ENCODE data around the gene PDE4B.

Gene PDE4B

DNA sequence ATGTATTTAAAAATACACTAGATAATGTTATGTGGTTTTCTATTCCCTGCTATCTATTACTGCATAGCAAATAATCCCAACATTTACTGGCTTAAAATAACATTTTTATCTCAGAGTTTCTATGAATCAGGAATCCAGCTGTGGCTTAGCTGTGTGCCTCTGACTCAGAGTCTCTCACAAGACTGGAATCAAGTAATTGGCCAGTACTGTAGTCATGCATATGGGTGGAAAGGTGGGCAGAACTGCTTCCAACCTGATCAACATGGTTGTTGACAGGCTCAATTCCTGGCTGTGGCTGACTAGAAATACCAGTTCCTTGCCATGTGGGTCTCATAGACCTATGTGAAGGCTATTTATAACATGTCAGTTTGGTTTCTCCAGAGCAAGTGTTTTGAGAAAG is 131.8 kb downstream of the PDE4B start:
- no peaks in the 10 kb centered on the region for H3K4me1 Mint-ChIP-seq (ENCODE audit: low read depth)
- H3K4me3 Mint-ChIP-seq, result no peak overlapping the region
- H3K9me3 Mint-ChIP-seq, result peaks cover 7% of the 10 kb centered on the region
- no peak overlapping the region for H3K27ac Mint-ChIP-seq
- H3K36me3 Mint-ChIP-seq (ENCODE audit: low read depth), result no peaks in the 10 kb centered on the region
- no peaks in the 10 kb centered on the region for H3K27me3 Mint-ChIP-seq
- intact Hi-C loops (cut with micrococcal nuclease), result no loop called here

DNA sequence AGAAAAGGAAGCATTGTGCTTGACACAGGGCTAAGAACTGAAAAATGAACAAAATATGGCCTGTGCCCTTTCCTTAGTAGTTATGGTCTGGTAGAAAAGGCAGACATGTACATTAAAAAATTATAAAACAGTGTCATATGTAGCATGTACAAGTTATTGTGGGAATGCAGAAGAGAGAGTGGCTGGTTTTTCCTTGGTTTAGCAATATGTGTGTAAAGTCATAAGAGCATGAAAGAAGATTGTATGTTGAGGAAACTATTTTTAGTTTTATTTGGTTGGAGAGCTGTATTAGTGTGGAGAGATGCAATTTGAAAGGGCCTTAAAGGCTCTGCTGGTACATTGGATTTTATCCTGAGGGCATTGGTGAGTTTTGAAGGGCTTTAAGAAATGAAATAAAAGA is 145.8 kb downstream of the PDE4B start:
- Mint-ChIP-seq H3K27me3 (no peaks in the 10 kb centered on the region), H3K4me1 (ENCODE audit: low read depth) (peaks cover 9% of the 10 kb centered on the region), H3K9me3 (no peaks in the 10 kb centered on the region), H3K36me3 (ENCODE audit: low read depth) (no peaks in the 10 kb centered on the region), H3K4me3 (no peak overlapping the region), H3K27ac (no peak overlapping the region)
- intact Hi-C loops (cut with micrococcal nuclease), result no loop called here

DNA sequence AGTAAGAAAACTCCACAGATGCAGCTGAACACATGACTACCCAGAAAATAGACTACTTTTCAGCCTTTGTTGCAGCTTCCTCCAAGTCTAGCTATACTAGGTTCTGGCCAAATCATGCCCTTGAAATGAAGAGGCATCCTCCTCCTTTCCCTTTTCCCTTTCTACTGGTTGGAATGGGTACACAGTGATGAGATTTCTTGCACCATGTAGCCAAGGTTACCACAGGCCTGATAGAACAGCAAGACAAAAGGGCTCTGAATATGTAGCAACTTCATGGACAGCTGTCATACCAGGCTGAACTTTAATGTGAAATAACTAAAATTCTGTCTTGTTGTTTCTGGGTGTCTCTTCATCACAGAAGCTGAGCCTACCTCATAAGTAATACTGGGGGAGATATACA is 146.5 kb downstream of the PDE4B start:
- peaks cover 9% of the 10 kb centered on the region for H3K4me1 Mint-ChIP-seq (ENCODE audit: low read depth)
- no peaks in the 10 kb centered on the region for H3K36me3 Mint-ChIP-seq (ENCODE audit: low read depth)
- no peak overlapping the region for H3K27ac Mint-ChIP-seq
- H3K27me3 Mint-ChIP-seq, result no peaks in the 10 kb centered on the region
- H3K4me3 Mint-ChIP-seq, result no peak overlapping the region
- H3K9me3 Mint-ChIP-seq, result no peaks in the 10 kb centered on the region
- intact Hi-C loops (cut with micrococcal nuclease), result no loop called here

DNA sequence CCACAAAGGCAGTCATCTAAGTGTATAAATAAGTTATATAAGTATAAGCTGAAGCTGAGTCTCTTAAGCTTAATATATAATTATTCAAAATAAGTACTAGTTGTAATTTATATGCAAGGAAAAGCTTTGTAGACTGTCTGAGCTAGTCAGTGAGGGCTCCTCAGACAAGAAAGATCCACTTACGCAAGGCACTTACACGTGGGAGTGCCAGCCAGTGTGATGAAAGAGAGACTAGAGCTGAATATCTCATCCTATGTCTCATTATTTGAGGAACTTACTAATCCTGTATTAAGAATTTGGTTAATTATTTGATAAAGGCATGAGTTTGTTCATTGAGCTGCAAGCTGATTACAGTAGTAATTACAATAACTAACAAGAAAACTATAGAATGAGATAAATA is 146.9 kb downstream of the PDE4B start:
- no peaks in the 10 kb centered on the region for H3K36me3 Mint-ChIP-seq (ENCODE audit: low read depth)
- no peaks in the 10 kb centered on the region for H3K9me3 Mint-ChIP-seq
- no peak overlapping the region for H3K4me3 Mint-ChIP-seq
- H3K4me1 Mint-ChIP-seq (ENCODE audit: low read depth), result peaks cover 9% of the 10 kb centered on the region
- no peak overlapping the region for H3K27ac Mint-ChIP-seq
- intact Hi-C loops (cut with micrococcal nuclease), result no loop called here
- H3K27me3 Mint-ChIP-seq, result no peaks in the 10 kb centered on the region

DNA sequence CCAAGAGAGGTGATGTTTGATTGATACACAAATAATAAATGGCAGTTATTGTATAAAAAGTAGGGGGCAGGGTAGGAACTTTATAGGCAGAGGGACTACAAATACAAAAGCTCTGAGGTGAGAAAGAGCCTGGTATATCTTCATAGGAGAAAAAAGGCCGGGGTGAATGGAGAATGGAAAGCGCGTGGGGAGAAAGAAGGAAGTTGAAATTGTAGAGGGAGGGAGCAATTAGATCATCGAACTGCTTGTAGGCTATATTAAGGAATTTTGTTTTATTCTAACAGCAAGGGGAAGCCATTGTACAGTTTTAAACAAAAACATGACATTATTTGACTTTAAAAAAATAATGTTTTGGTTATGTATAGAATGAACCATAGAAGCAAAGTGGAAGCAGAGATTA is 147.4 kb downstream of the PDE4B start:
- H3K4me1 Mint-ChIP-seq (ENCODE audit: low read depth), result peaks cover 9% of the 10 kb centered on the region
- no peaks in the 10 kb centered on the region for H3K9me3 Mint-ChIP-seq
- no peaks in the 10 kb centered on the region for H3K36me3 Mint-ChIP-seq (ENCODE audit: low read depth)

DNA sequence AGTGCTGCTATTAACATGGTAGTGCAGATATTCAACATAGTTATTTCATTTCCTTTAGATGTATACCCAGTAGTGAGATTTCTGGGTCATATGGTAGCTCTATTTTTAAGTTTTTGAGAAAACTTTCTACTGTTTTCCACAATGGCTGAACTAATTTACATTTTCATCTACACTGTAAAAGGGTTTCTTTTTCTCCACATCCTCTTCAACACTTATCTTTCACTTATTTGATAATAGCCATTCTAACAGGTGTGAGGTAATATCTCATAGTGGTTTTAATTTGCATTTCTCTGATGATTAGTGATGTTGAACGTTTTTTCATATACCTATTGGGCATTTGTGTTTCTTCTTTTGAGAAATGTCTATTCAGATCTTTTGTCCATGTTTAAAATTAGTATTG is 149.8 kb downstream of the PDE4B start:
- H3K27ac Mint-ChIP-seq, result no peak overlapping the region
- H3K9me3 Mint-ChIP-seq, result no peaks in the 10 kb centered on the region
- intact Hi-C loops (cut with micrococcal nuclease), result no loop called here
- no peaks in the 10 kb centered on the region for H3K27me3 Mint-ChIP-seq
- peaks cover 9% of the 10 kb centered on the region for H3K4me1 Mint-ChIP-seq (ENCODE audit: low read depth)
- no peak overlapping the region for H3K4me3 Mint-ChIP-seq
- H3K36me3 Mint-ChIP-seq (ENCODE audit: low read depth), result no peaks in the 10 kb centered on the region

More for the DNA sequence above, 147.4 kb downstream of the PDE4B start:
- intact Hi-C loops (cut with micrococcal nuclease), result no loop called here
- H3K27ac Mint-ChIP-seq, result no peak overlapping the region
- H3K27me3 Mint-ChIP-seq, result no peaks in the 10 kb centered on the region
- H3K4me3 Mint-ChIP-seq, result no peak overlapping the region

DNA sequence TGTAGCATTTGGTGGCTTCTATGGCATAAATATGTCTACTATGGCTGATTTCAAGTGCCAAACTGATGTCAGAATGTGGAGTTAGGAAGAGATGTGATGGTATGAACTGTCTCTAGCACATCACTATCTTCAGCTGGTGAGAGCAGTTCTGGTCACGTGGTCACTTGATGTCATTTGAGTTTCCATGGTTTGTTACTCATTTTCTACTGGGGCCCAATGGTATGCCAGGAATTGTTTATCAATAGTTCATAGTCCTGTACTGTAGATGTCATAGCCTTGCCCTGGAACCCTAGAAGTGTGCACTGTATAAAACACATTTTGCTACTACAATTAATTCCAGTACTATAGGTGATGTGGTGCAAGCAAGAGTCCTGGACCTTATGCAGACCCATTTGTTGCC is 153.7 kb downstream of the PDE4B start:
- Mint-ChIP-seq H3K27ac (no peak overlapping the region), H3K4me1 (ENCODE audit: low read depth) (peaks cover 7% of the 10 kb centered on the region), H3K9me3 (no peaks in the 10 kb centered on the region), H3K36me3 (ENCODE audit: low read depth) (no peaks in the 10 kb centered on the region), H3K4me3 (no peak overlapping the region), H3K27me3 (no peaks in the 10 kb centered on the region)
- intact Hi-C loops (cut with micrococcal nuclease), result no loop called here

DNA sequence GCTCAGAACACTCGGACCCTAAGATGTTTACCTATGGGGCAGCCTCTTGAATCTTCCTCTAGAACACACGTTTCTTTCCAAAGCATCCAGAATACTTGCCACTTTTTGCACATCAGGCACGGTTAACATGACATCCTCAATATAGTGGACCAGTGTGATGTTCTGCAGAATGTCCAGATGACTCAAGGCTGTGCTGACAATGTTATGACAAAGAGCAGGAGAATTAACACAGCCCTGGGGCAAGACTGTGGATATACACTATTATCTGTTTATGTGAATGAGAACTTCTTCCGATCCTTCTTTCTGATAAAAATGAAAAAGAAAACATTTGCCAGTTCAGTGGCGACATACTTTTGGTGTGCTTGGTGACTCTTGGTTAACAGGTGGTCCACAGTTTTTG is 154.3 kb downstream of the PDE4B start:
- Mint-ChIP-seq H3K27ac (no peak overlapping the region), H3K36me3 (ENCODE audit: low read depth) (no peaks in the 10 kb centered on the region), H3K9me3 (no peaks in the 10 kb centered on the region), H3K4me1 (ENCODE audit: low read depth) (peaks cover 7% of the 10 kb centered on the region), H3K4me3 (no peak overlapping the region), H3K27me3 (no peaks in the 10 kb centered on the region)
- intact Hi-C loops (cut with micrococcal nuclease), result no loop called here

DNA sequence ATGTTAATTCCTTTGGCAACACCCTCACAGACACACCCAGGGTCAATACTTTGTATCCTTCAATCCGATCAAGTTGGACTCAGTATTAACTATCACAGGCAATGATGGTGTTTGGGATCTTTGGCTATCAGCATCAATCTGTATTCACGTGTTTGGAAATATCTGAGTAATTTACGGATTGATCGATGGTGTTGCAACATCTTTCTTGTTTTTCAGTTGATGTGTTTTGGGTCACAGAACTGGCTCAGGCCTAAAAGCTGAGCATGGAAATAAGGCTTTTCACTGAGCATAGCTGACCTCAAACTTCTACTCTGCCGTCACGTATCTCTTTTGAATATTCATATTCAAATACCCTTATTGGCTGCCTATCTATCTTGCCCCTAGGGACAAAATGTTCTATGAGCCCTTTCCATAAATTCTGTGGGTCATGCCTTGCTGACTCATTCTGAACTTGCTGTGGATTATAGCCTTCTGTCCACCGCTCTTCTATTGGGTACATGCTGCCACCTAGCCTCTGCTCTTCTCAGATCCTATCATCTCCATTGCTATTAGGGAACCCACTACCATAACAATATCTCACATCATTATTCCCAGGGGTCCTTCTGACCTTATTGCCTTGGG is 156.0 kb downstream of the PDE4B start:
- H3K27ac Mint-ChIP-seq, result no peak overlapping the region
- H3K36me3 Mint-ChIP-seq (ENCODE audit: low read depth), result no peaks in the 10 kb centered on the region
- no peaks in the 10 kb centered on the region for H3K27me3 Mint-ChIP-seq
- no peaks in the 10 kb centered on the region for H3K9me3 Mint-ChIP-seq
- intact Hi-C loops (cut with micrococcal nuclease), result no loop called here
- peaks cover 7% of the 10 kb centered on the region for H3K4me1 Mint-ChIP-seq (ENCODE audit: low read depth)
- H3K4me3 Mint-ChIP-seq, result no peak overlapping the region

DNA sequence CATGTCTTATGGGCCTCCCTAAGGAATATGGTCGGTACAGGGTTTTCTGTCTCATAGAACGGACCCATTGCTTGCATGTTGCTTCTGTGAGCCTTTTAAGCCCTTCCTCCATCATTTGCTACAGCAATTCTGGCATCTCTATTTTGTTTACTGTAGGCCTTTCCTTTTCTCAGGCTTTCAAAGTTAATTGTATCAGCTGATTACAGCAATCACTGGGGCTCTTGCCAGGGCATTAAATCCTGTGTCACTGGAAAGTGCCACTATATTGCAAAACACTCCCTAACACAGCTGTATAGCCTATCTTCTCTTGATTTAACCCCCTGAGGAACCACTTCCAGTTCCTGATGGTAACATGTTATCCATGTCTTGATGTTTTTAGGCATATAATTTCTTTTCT is 156.5 kb downstream of the PDE4B start:
- no peaks in the 10 kb centered on the region for H3K27me3 Mint-ChIP-seq
- H3K9me3 Mint-ChIP-seq, result no peaks in the 10 kb centered on the region
- H3K4me3 Mint-ChIP-seq, result no peak overlapping the region
- no peak overlapping the region for H3K27ac Mint-ChIP-seq
- no peaks in the 10 kb centered on the region for H3K36me3 Mint-ChIP-seq (ENCODE audit: low read depth)
- H3K4me1 Mint-ChIP-seq (ENCODE audit: low read depth), result peaks cover 7% of the 10 kb centered on the region
- intact Hi-C loops (cut with micrococcal nuclease), result no loop called here

DNA sequence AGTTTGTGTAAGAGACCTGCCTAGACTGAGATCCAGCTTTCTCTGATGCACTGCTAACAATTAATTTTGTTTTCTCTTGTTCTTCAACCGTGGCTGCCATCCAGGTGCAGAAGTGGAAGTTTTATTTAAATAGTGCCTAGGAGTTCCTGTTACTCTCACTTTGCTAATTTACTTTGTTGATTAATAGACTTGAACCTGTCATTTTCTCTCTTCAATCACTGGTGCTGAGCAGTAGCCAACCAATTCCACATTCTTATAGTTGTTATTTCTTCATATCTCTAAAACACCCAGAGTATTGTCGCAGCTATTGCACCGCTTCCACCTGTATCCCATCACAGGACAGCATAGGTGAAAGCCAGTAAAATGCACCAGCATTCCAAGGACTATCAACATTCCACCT is 157.2 kb downstream of the PDE4B start:
- no peak overlapping the region for H3K4me3 Mint-ChIP-seq
- H3K27me3 Mint-ChIP-seq, result no peaks in the 10 kb centered on the region
- H3K9me3 Mint-ChIP-seq, result no peaks in the 10 kb centered on the region
- intact Hi-C loops (cut with micrococcal nuclease), result no loop called here
- peaks cover 7% of the 10 kb centered on the region for H3K4me1 Mint-ChIP-seq (ENCODE audit: low read depth)
- no peak overlapping the region for H3K27ac Mint-ChIP-seq
- H3K36me3 Mint-ChIP-seq (ENCODE audit: low read depth), result no peaks in the 10 kb centered on the region

DNA sequence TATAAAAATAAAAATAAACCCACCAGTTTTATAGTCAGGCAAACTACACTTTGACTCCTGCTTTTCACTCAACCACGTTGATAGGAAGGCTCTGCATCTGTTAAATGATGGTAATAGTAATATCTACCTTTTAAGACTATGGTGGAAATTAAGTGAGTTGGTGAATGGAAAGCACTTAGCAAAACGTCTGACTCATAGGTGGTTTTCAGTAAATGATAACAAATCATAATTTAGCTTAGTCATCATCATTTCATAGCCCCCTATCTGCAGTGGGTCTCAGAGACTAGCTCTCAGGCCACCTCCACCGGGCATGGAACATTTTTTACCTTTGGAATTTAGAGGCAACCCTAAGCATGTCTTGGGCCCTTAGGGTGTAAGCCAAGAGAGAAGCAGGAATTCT is 160.0 kb downstream of the PDE4B start:
- intact Hi-C loops (cut with micrococcal nuclease), result no loop called here
- Mint-ChIP-seq H3K36me3 (ENCODE audit: low read depth) (no peaks in the 10 kb centered on the region), H3K4me3 (no peak overlapping the region), H3K4me1 (ENCODE audit: low read depth) (peaks cover 7% of the 10 kb centered on the region), H3K27ac (no peak overlapping the region), H3K27me3 (no peaks in the 10 kb centered on the region), H3K9me3 (no peaks in the 10 kb centered on the region)

DNA sequence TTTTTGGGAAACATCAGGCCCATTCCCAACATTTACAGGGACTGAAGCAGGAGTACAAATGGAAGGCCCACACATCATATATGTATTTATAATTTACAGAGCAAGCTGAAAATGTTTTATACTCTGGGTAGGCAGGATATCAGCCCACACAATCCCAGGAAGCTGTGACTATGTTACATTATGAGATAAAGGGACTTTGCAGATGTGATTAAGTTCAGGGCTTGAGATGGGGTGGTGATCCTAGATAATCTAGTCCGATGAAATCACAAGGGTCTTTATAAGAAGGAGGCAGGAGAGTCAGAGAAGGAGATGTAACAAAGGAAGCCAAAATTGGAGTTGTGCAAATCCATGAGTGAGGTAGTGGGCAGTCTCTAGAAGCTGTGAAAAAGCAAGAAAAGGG is 160.5 kb downstream of the PDE4B start:
- no peak overlapping the region for H3K4me3 Mint-ChIP-seq
- intact Hi-C loops (cut with micrococcal nuclease), result no loop called here
- H3K27me3 Mint-ChIP-seq, result no peaks in the 10 kb centered on the region
- H3K27ac Mint-ChIP-seq, result no peak overlapping the region
- no peaks in the 10 kb centered on the region for H3K36me3 Mint-ChIP-seq (ENCODE audit: low read depth)
- H3K4me1 Mint-ChIP-seq (ENCODE audit: low read depth), result peaks cover 7% of the 10 kb centered on the region
- H3K9me3 Mint-ChIP-seq, result no peaks in the 10 kb centered on the region

DNA sequence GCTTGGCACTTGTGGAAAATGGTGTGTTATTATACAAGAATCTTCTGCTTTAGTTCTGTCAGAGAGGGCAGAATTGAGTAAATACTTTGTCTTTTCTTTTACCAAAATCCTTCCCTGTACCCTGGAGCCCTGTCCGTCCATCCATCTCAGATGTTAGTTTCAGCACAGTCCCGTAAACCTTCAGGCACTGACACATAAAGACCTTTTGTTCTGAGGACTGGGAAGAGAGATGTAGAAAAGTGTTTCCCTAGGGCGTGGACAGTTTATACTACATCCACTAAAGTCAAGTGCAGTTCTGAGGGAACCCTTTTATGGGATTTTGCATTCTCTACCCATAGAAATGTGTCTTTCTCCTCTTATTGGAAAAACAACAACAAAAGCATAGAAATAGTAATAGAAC is 162.4 kb downstream of the PDE4B start:
- Mint-ChIP-seq H3K4me1 (ENCODE audit: low read depth) (peaks cover 3% of the 10 kb centered on the region), H3K27ac (no peak overlapping the region)

DNA sequence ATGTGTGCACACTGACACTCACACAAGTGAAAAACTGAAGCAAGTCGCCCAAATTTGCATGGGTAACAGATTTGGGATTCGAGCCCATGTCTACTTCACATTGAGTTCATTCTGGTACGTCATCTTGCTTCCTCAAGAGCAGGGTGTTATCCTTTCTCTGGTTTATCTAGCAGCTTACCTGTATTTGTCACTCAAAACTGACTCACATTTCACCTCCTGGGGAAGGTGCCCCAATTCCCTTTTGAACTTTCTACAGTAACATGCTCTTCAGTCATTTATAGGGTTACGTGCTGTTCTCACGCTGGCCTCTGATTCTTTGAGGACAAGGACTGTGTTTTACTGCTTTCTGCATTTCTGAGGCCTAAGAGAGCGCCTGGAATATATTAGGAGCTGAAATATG is 162.8 kb downstream of the PDE4B start:
- H3K4me1 Mint-ChIP-seq (ENCODE audit: low read depth), result peaks cover 6% of the 10 kb centered on the region

More for the DNA sequence above, 162.4 kb downstream of the PDE4B start:
- no peaks in the 10 kb centered on the region for H3K9me3 Mint-ChIP-seq
- intact Hi-C loops (cut with micrococcal nuclease), result no loop called here
- H3K36me3 Mint-ChIP-seq (ENCODE audit: low read depth), result no peaks in the 10 kb centered on the region
- no peaks in the 10 kb centered on the region for H3K27me3 Mint-ChIP-seq
- no peak overlapping the region for H3K4me3 Mint-ChIP-seq

More for the DNA sequence above, 162.8 kb downstream of the PDE4B start:
- H3K27me3 Mint-ChIP-seq, result no peaks in the 10 kb centered on the region
- H3K4me3 Mint-ChIP-seq, result no peak overlapping the region
- intact Hi-C loops (cut with micrococcal nuclease), result no loop called here
- H3K27ac Mint-ChIP-seq, result no peak overlapping the region
- no peaks in the 10 kb centered on the region for H3K36me3 Mint-ChIP-seq (ENCODE audit: low read depth)
- no peaks in the 10 kb centered on the region for H3K9me3 Mint-ChIP-seq
